Endometrium (tissue), 2 donors: ENCODE data around the gene FERD3L.

ENCODE experiments used
- FAIRE-seq: peaks from 2 replicates; lab custom pipeline; 2012; peaks lifted over from hg19 to GRCh38; lab: Jason Lieb, UNC
- donor health status: control.
- donor health status: control.

The FERD3L gene

GRCh38 chr7:19099924-19100323 is 45.3 kb downstream of the FERD3L start:
- no peak for FAIRE-seq

- no peak for FAIRE-seq
Measured at GRCh38 chr7:19099194-19099593, 46.0 kb downstream of the FERD3L start.

- FAIRE-seq: no peak
Measured at GRCh38 chr7:19098510-19098909, 46.7 kb downstream of the FERD3L start.

GRCh38 chr7:19097165-19098055 is 47.8 kb downstream of the FERD3L start:
- no peak for FAIRE-seq

DNA sequence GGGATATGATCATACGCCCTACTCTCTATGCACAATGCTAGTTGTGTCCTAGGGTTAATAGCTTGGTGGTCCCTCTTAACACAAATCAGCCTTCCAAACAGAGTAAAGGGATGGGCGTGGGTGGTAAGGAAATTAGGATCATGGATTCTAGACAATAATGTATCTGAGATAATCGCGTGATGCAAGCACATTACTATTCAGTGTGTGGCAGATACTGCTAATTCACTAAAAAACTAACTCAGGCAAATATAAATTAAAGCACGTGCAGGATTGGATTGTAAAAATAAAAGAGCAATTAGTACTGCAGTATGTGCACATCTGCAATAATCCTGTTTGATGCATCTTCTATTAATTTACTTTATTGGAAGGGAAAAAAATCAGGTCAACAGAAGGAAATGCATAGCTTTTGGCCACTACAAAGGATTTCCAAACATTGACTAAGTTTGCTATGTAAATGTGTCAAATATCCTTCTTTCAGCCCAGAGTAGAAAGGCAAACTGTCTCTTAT is 49.8 kb downstream of the FERD3L start:
- no peak for FAIRE-seq
